Adrenal gland (tissue), 5 donors: ENCODE results near the gene TMEM18.

Source experiments
- POLR2A ChIP-seq, 2 donors: fragments of 450-650 bp; IDR thresholded peaks; one replicate each; pipeline ENCODE4 v1.6.1; 2017; ENCODE audit warnings: antibody characterized with exemption in 2 of 2, mild to moderate bottlenecking in 2 of 2, moderate library complexity in 1 of 2
- TF ChIP-seq, protein P1 (sequence below), 6 experiments: fragments of 450-650 bp in 4 of 6; fragments of 200-600 bp in 2 of 6; sonication (generic) in 1 of 6; IDR thresholded peaks; 1 replicate in 5 of 6; 2 replicates in 1 of 6; pipeline versions ENCODE4 v1.5.1 to v1.8.0; 2016 to 2021; ENCODE audit warnings: antibody characterized with exemption in 6 of 6, mild to moderate bottlenecking in 2 of 6, moderate library complexity in 1 of 6
- donor health status: DM: no; HTN: no; CAD: no.

- TF ChIP-seq POLR2A (IDR thresholded peaks at IDR 0.05): no peak
- TF ChIP-seq, protein P1, sequence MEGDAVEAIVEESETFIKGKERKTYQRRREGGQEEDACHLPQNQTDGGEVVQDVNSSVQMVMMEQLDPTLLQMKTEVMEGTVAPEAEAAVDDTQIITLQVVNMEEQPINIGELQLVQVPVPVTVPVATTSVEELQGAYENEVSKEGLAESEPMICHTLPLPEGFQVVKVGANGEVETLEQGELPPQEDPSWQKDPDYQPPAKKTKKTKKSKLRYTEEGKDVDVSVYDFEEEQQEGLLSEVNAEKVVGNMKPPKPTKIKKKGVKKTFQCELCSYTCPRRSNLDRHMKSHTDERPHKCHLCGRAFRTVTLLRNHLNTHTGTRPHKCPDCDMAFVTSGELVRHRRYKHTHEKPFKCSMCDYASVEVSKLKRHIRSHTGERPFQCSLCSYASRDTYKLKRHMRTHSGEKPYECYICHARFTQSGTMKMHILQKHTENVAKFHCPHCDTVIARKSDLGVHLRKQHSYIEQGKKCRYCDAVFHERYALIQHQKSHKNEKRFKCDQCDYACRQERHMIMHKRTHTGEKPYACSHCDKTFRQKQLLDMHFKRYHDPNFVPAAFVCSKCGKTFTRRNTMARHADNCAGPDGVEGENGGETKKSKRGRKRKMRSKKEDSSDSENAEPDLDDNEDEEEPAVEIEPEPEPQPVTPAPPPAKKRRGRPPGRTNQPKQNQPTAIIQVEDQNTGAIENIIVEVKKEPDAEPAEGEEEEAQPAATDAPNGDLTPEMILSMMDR (IDR thresholded peaks at IDR 0.05): no peak
Observed at GRCh38 chr2:652881-653480, 24.2 kb downstream of the TMEM18 start.
